ENCODE data around the gene FAM89B.

Gene FAM89B

GRCh38 chr11:65541093-65541982 lies 31.0 kb upstream of the FAM89B start:
- no peak for TF ChIP-seq CTCF (IDR thresholded peaks at IDR 0.05; ENCODE audit: insufficient read depth, low read depth, low read length, missing control alignments)
- H3K4me3 ChIP-seq (ENCODE audit: low read length) = peak overlapping the region; percentile 41
- DNase-seq (ENCODE audit: low read depth) = peak; percentile 86

GRCh38 chr11:65542738-65543390 lies 29.5 kb upstream of the FAM89B start:
- TF ChIP-seq CTCF (IDR thresholded peaks at IDR 0.05; ENCODE audit: insufficient read depth, low read depth, low read length, missing control alignments) = no peak
- H3K4me3 ChIP-seq (ENCODE audit: low read length) = no peak overlapping the region
- DNase-seq (ENCODE audit: low read depth) = no peak

- DNase-seq (ENCODE audit: low read depth) = no peak
- no peak overlapping the region for H3K4me3 ChIP-seq (ENCODE audit: low read length)
- no peak for TF ChIP-seq CTCF (IDR thresholded peaks at IDR 0.05; ENCODE audit: insufficient read depth, low read depth, low read length, missing control alignments)
These were observed 26.5 kb upstream of the FAM89B start for GRCh38 chr11:65545853-65546216.

GRCh38 chr11:65546217-65546958 lies 25.9 kb upstream of the FAM89B start:
- TF ChIP-seq CTCF (IDR thresholded peaks at IDR 0.05; ENCODE audit: insufficient read depth, low read depth, low read length, missing control alignments) = no peak
- peak overlapping the region; percentile 35 for H3K4me3 ChIP-seq (ENCODE audit: low read length)
- DNase-seq (ENCODE audit: low read depth) = peak; percentile 88

GRCh38 chr11:65547446-65548125 lies 24.8 kb upstream of the FAM89B start:
- no peak overlapping the region for H3K4me3 ChIP-seq (ENCODE audit: low read length)
- DNase-seq (ENCODE audit: low read depth) = no peak
- TF ChIP-seq CTCF (IDR thresholded peaks at IDR 0.05; ENCODE audit: insufficient read depth, low read depth, low read length, missing control alignments) = no peak

GRCh38 chr11:65548395-65548794 lies 23.9 kb upstream of the FAM89B start:
- H3K4me3 ChIP-seq (ENCODE audit: low read length) = no peak overlapping the region
- DNase-seq (ENCODE audit: low read depth) = no peak
- TF ChIP-seq CTCF (IDR thresholded peaks at IDR 0.05; ENCODE audit: insufficient read depth, low read depth, low read length, missing control alignments) = no peak

Measured in epithelial cell of esophagus (primary cell).